ENCODE measurements around the gene MYD88. TPM values are rescaled to one million over a fixed set of nuclear protein-coding genes. Genes with fewer than 3 reads are reported as not detected.

MYD88 gene
- polyA plus RNA-seq, 3 donors: 286 to 427 (median 398) TPM

DNA sequence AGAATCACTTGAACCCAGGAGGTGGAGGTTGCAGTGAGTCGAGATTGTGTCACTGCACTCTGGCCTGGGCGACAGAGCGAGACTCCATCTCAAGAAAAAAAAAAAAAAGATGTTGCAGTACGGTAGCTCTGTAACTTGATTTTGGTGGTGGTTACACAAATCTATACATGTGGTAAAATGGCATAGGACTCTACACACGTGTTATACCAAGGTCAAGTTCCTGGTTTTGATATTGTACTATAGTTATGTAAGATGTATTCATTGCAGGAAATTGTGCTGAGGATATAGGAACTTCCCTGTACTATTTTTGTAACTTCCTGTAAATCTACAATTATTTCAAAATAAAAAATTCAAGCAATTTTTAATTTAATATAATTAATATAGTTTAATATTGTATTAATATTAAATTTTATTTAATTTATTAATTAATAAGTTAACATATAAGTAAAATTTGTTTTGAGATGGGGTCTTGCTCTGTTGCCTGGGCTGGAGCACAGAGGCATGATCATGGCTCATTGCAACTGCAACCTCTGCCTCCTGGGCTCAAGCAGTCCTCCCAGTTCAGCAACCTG, 9.9 kb downstream of the MYD88 start:
- peak overlapping the region; percentile 96 to 99 (median 99) for H3K27ac Mint-ChIP-seq
- WGBS (ENCODE audit: insufficient coverage): 11% methylated on average over 2 of the region's 5 CpGs
- H3K27me3 ChIP-seq (ENCODE audit: control insufficient read depth in 2 of 2, insufficient read depth in 2 of 2, low read length in 2 of 2): no peaks in the 10 kb centered on the region
- H3K36me3 Mint-ChIP-seq: peaks cover 8 to 12% of the 10 kb centered on the region in 2 donors
- no peak overlapping the region for H2AFZ ChIP-seq (ENCODE audit: insufficient read depth, low read depth, low read length, poor library complexity, severe bottlenecking)
- no peaks in the 10 kb centered on the region for H3K9me3 ChIP-seq (replicated peaks in 1 of 2; ENCODE audit: control insufficient read depth in 1 of 2, insufficient read depth in 1 of 2, low read length in 2 of 2)
- peak overlapping the region; percentile 37 for H3K9ac ChIP-seq (ENCODE audit: insufficient read depth, low read length, poor library complexity, severe bottlenecking)
- no peaks in the 10 kb centered on the region for H4K20me1 ChIP-seq (ENCODE audit: insufficient read depth, low read length)
- H3K4me1 Mint-ChIP-seq: peaks cover 74% of the 10 kb centered on the region
- peak overlapping the region; percentile 88 to 89 for H3K27ac ChIP-seq (ENCODE audit: low read depth in 1 of 2, low read length in 2 of 2)
- no peak for TF ChIP-seq CTCF (IDR thresholded peaks at IDR 0.05)
- H3K36me3 ChIP-seq (replicated peaks in 1 of 2; ENCODE audit: control insufficient read depth in 1 of 2, insufficient read depth in 2 of 2, low read length in 2 of 2): no peaks in the 10 kb centered on the region
- intact Hi-C loops (cut with micrococcal nuclease): loop anchor here in 1 of 2 donors (10.0 kb wide), 1 partner anchor 64 kb away; no protein-coding TSS in a partner anchor
- DNase-seq: peak; percentile 80 to 93 (median 92)
- H3K4me2 ChIP-seq (replicated peaks; ENCODE audit: extremely low read depth, low read length, poor library complexity, severe bottlenecking): peak overlapping the region; percentile 62
- H3K27me3 Mint-ChIP-seq (ENCODE audit: low read depth in 3 of 3): peaks cover 0 to 4% (median 0%) of the 10 kb centered on the region in 3 donors
- peaks cover 3 to 13% (median 6%) of the 10 kb centered on the region in 7 donors for H3K9me3 Mint-ChIP-seq
- H3K4me3 Mint-ChIP-seq: peak overlapping the region; percentile 43 to 57
- H3K4me3 ChIP-seq (replicated peaks in 1 of 3; ENCODE audit: low read depth in 2 of 3, low read length in 3 of 3): peak overlapping the region in 1 of 3 experiments; percentile 55
- no peaks in the 10 kb centered on the region for H3K79me2 ChIP-seq (ENCODE audit: insufficient read depth, low read length)
- H3K4me1 ChIP-seq (ENCODE audit: control insufficient read depth in 1 of 2, insufficient read depth in 2 of 2, low read length in 2 of 2): peaks cover 79 to 84% of the 10 kb centered on the region in 2 donors

- Histone ChIP-seq H3K27ac (ENCODE audit: low read depth in 1 of 2, low read length in 2 of 2) (peak overlapping the region; percentile 62 to 89), H3K4me1 (ENCODE audit: control insufficient read depth in 1 of 2, insufficient read depth in 2 of 2, low read length in 2 of 2) (peaks cover 85 to 91% of the 10 kb centered on the region in 2 donors), H3K9ac (ENCODE audit: insufficient read depth, low read length, poor library complexity, severe bottlenecking) (no peak overlapping the region), H2AFZ (ENCODE audit: insufficient read depth, low read depth, low read length, poor library complexity, severe bottlenecking) (no peak overlapping the region), H3K27me3 (ENCODE audit: control insufficient read depth in 2 of 2, insufficient read depth in 2 of 2, low read length in 2 of 2) (no peaks in the 10 kb centered on the region), H3K4me3 (replicated peaks in 1 of 3; ENCODE audit: low read depth in 2 of 3, low read length in 3 of 3) (peak overlapping the region in 1 of 3 experiments; percentile 62), H3K9me3 (replicated peaks in 1 of 2; ENCODE audit: control insufficient read depth in 1 of 2, insufficient read depth in 1 of 2, low read length in 2 of 2) (no peaks in the 10 kb centered on the region), H3K79me2 (ENCODE audit: insufficient read depth, low read length) (no peaks in the 10 kb centered on the region), H3K4me2 (replicated peaks; ENCODE audit: extremely low read depth, low read length, poor library complexity, severe bottlenecking) (peak overlapping the region; percentile 62), H3K36me3 (replicated peaks in 1 of 2; ENCODE audit: control insufficient read depth in 1 of 2, insufficient read depth in 2 of 2, low read length in 2 of 2) (no peaks in the 10 kb centered on the region), H4K20me1 (ENCODE audit: insufficient read depth, low read length) (no peaks in the 10 kb centered on the region)
- peaks cover 3 to 13% (median 6%) of the 10 kb centered on the region in 7 donors for H3K9me3 Mint-ChIP-seq
- intact Hi-C loops (cut with micrococcal nuclease): loop anchor here in 1 of 2 donors (10.0 kb wide), 1 partner anchor 65 kb away; no protein-coding TSS in a partner anchor
- peaks cover 8 to 12% of the 10 kb centered on the region in 2 donors for H3K36me3 Mint-ChIP-seq
- H3K27ac Mint-ChIP-seq: peak overlapping the region; percentile 94 to 99 (median 97)
- peaks cover 78% of the 10 kb centered on the region for H3K4me1 Mint-ChIP-seq
- peak overlapping the region; percentile 31 to 80 for H3K4me3 Mint-ChIP-seq
- H3K27me3 Mint-ChIP-seq (ENCODE audit: low read depth in 3 of 3): peaks cover 0 to 2% (median 0%) of the 10 kb centered on the region in 3 donors
- peak in 2 of 3 donors; percentile 47 to 78 for DNase-seq
- whole genome bisulfite sequencing (ENCODE audit: insufficient coverage): 0% methylated on average over 1 of the region's 3 CpGs
- no peak for TF ChIP-seq CTCF (IDR thresholded peaks at IDR 0.05)
These were observed 11.2 kb downstream of the MYD88 start for GRCh38 chr3:38149708-38150107.

All from CD14-positive monocyte (primary cell).